H1 (cell line): ENCODE measurements around the gene DOCK9. TPM values are rescaled to one million over a fixed set of nuclear protein-coding genes. Genes with fewer than 3 reads are reported as not detected.

Experiments
- CTCF ChIA-PET: fragments of 300-600 bp; sonication (Branson Sonifier 250); formaldehyde crosslinking; loops from one replicate; lab custom pipeline; 2021; ENCODE audit not compliant: partially characterized antibody; lab: Charles Lee
- POLR2A ChIA-PET: fragments of 300-600 bp; sonication (Branson Sonifier 250); formaldehyde crosslinking; loops from one replicate; lab custom pipeline; 2021; ENCODE audit warnings: inconsistent platforms; ENCODE audit not compliant: partially characterized antibody; lab: Charles Lee
- DNase-seq, 2 experiments: peaks; one replicate each; pipeline versions ENCODE4 v3.0.0 to v3.0.0-alpha.2; 2010 to 2022; ENCODE audit warnings: low spot score in 2 of 2, low read depth in 1 of 2, mixed read lengths in 1 of 2
- FAIRE-seq: peaks from 2 replicates; lab custom pipeline; 2011; peaks lifted over from hg19 to GRCh38; lab: Jason Lieb, UNC
- H2AFZ ChIP-seq: 2 replicates; pipeline ENCODE4 v1.8.1; 2012; ENCODE audit warnings: low read length, inconsistent platforms
- H2AK5ac ChIP-seq: 2 replicates; pipeline ENCODE4 v1.6.1; 2013; ENCODE audit warnings: low read depth, low read length
- H2BK120ac ChIP-seq: replicated peaks from 2 replicates; pipeline ENCODE3; 2013; ENCODE audit warnings: low read depth, low read length, inconsistent platforms
- H2BK12ac ChIP-seq: 2 replicates; pipeline ENCODE4 v1.6.1; 2013; ENCODE audit warnings: low read depth, low read length
- H2BK15ac ChIP-seq: 2 replicates; pipeline ENCODE4 v1.6.1; 2013; ENCODE audit warnings: low read length
- H2BK20ac ChIP-seq: 2 replicates; pipeline ENCODE4 v1.6.1; 2013; ENCODE audit warnings: low read length
- H2BK5ac ChIP-seq: 2 replicates; pipeline ENCODE4 v1.6.1; 2013; ENCODE audit warnings: low read depth, low read length
- H3K14ac ChIP-seq: 2 replicates; pipeline ENCODE4 v1.6.1; 2013; ENCODE audit warnings: inconsistent platforms; ENCODE audit not compliant: insufficient read length
- H3K18ac ChIP-seq: 2 replicates; pipeline ENCODE4 v1.6.1; 2013; ENCODE audit warnings: low read length; ENCODE audit errors: extremely low read depth
- H3K23ac ChIP-seq: 2 replicates; pipeline ENCODE4 v1.6.1; 2013; ENCODE audit warnings: inconsistent platforms; ENCODE audit not compliant: insufficient read length
- H3K23me2 ChIP-seq: 2 replicates; pipeline ENCODE4 v1.6.1; 2013; ENCODE audit warnings: low read depth, low read length
- H3K27ac ChIP-seq: 2 replicates; pipeline ENCODE4 v1.6.1; 2011; ENCODE audit warnings: low read depth, low read length, inconsistent platforms
- H3K27me3 ChIP-seq, 4 experiments: replicated peaks in 1 of 4; 1 replicate in 1 of 4; 2 replicates in 3 of 4; pipeline versions ENCODE4 v1.6.1 to v1.8.1; 2011 to 2013; ENCODE audit warnings: low read length in 3 of 4, mild to moderate bottlenecking in 3 of 4, inconsistent platforms in 2 of 4, mixed read lengths in 2 of 4, moderate library complexity in 1 of 4; ENCODE audit not compliant: control insufficient read depth in 3 of 4, insufficient read depth in 3 of 4; ENCODE audit errors: extremely low read depth in 1 of 4
- H3K36me3 ChIP-seq, 4 experiments: 2 replicates each; pipeline versions ENCODE4 v1.6.1 to v1.8.1; 2011 to 2013; ENCODE audit warnings: mild to moderate bottlenecking in 4 of 4, low read length in 3 of 4, moderate library complexity in 2 of 4, control low read depth in 1 of 4, inconsistent platforms in 1 of 4; ENCODE audit not compliant: insufficient read depth in 4 of 4, control insufficient read depth in 2 of 4
- H3K4ac ChIP-seq: replicated peaks from 2 replicates; pipeline ENCODE3; 2013; ENCODE audit warnings: low read length, low read depth, mixed read lengths, inconsistent platforms; ENCODE audit not compliant: insufficient read length
- H3K4me1 ChIP-seq, 4 experiments: replicated peaks in 1 of 4; 1 replicate in 1 of 4; 2 replicates in 3 of 4; pipeline versions ENCODE4 v1.6.1 to v1.8.1; 2011 to 2013; ENCODE audit warnings: low read length in 3 of 4, inconsistent platforms in 2 of 4, mixed read lengths in 1 of 4; ENCODE audit not compliant: insufficient read depth in 4 of 4, control insufficient read depth in 3 of 4
- H3K4me2 ChIP-seq, 2 experiments: 2 replicates each; pipeline versions ENCODE4 v1.6.1 to v1.8.1; 2011 to 2013; ENCODE audit warnings: low read depth in 2 of 2, low read length in 2 of 2, control low read depth in 1 of 2, inconsistent platforms in 1 of 2, mild to moderate bottlenecking in 1 of 2; ENCODE audit not compliant: insufficient read depth in 1 of 2
- H3K4me3 ChIP-seq, 4 experiments: fragments of 200-600, 300-600 bp in 1 of 4; sonication (generic), shearing (Covaris generic), sonication (Bioruptor Twin) in 1 of 4; 2 replicates each; pipeline versions ENCODE4 v1.5.1 to v1.8.1; 2011 to 2016; ENCODE audit warnings: low read length in 4 of 4, low read depth in 3 of 4, control low read depth in 2 of 4, inconsistent platforms in 2 of 4, mild to moderate bottlenecking in 2 of 4, mixed read lengths in 1 of 4, moderate library complexity in 1 of 4; ENCODE audit not compliant: insufficient read depth in 2 of 4; ENCODE audit errors: extremely low read depth in 1 of 4
- H3K56ac ChIP-seq: replicated peaks from 2 replicates; pipeline ENCODE3; 2013; ENCODE audit warnings: low read depth, mild to moderate bottlenecking, mixed read lengths, low read length, inconsistent platforms; ENCODE audit not compliant: insufficient read length
- H3K79me1 ChIP-seq: 2 replicates; pipeline ENCODE4 v1.6.1; 2013; ENCODE audit warnings: low read depth, low read length, control low read depth
- H3K79me2 ChIP-seq, 2 experiments: 2 replicates each; pipeline versions ENCODE4 v1.6.1 to v1.8.1; 2012 to 2013; ENCODE audit warnings: low read length in 2 of 2, mild to moderate bottlenecking in 2 of 2, inconsistent platforms in 1 of 2; ENCODE audit not compliant: insufficient read depth in 2 of 2, control insufficient read depth in 1 of 2
- H3K9ac ChIP-seq, 4 experiments: replicated peaks in 1 of 4; 1 replicate in 1 of 4; 2 replicates in 3 of 4; pipeline versions ENCODE4 v1.6.1 to v1.8.1; 2011 to 2013; ENCODE audit warnings: low read depth in 3 of 4, low read length in 3 of 4, control low read depth in 2 of 4, mild to moderate bottlenecking in 2 of 4, moderate library complexity in 2 of 4, inconsistent platforms in 1 of 4; ENCODE audit errors: extremely low read depth in 1 of 4
- H3K9me3 ChIP-seq, 2 experiments: 2 replicates each; pipeline versions ENCODE4 v1.6.1 to v1.8.1; 2012 to 2013; ENCODE audit warnings: mild to moderate bottlenecking in 2 of 2, moderate library complexity in 2 of 2, control low read depth in 1 of 2, inconsistent platforms in 1 of 2, low read depth in 1 of 2, low read length in 1 of 2, mixed read lengths in 1 of 2; ENCODE audit not compliant: insufficient read depth in 2 of 2
- H4K20me1 ChIP-seq, 2 experiments: replicated peaks in 1 of 2; 2 replicates each; pipeline versions ENCODE3 to v1.8.1; 2011 to 2013; ENCODE audit warnings: inconsistent platforms in 2 of 2, low read length in 2 of 2, mild to moderate bottlenecking in 1 of 2; ENCODE audit not compliant: insufficient read depth in 2 of 2, control insufficient read depth in 1 of 2
- H4K5ac ChIP-seq: 2 replicates; pipeline ENCODE4 v1.6.1; 2013; ENCODE audit warnings: low read length, low read depth, mixed read lengths, inconsistent platforms; ENCODE audit not compliant: insufficient read length
- H4K8ac ChIP-seq: 2 replicates; pipeline ENCODE4 v1.8.0; 2013; ENCODE audit warnings: mild to moderate bottlenecking, moderate library complexity, low read length, inconsistent platforms; ENCODE audit not compliant: insufficient read depth; ENCODE audit errors: extremely low read depth
- H4K91ac ChIP-seq: replicated peaks from 2 replicates; pipeline ENCODE3; 2013; ENCODE audit warnings: low read length, mixed read lengths, inconsistent platforms; ENCODE audit not compliant: insufficient read length
- ASH2L ChIP-seq: fragments of 200-600, 300-600 bp; sonication (generic); IDR thresholded peaks from one replicate; pipeline ENCODE4 v1.7.1; 2017; ENCODE audit warnings: low read length
- ATF3 ChIP-seq: IDR thresholded peaks from 2 replicates; pipeline ENCODE4 v1.6.1; 2011; ENCODE audit warnings: low read depth, mild to moderate bottlenecking, low read length; ENCODE audit not compliant: insufficient read depth
- CHD2 ChIP-seq: IDR thresholded peaks from 2 replicates; pipeline ENCODE4 v1.6.1; 2012; ENCODE audit warnings: low read length, improper control_type of control experiment
- EZH2 ChIP-seq: fragments of 200-600 bp; sonication (generic); IDR thresholded peaks from 2 replicates; pipeline ENCODE4 v1.7.1; 2012; ENCODE audit warnings: low read depth, mild to moderate bottlenecking, moderate library complexity, low read length, inconsistent platforms; ENCODE audit not compliant: severe bottlenecking
- GABPA ChIP-seq: IDR thresholded peaks from 2 replicates; pipeline ENCODE4 v1.6.1; 2011; ENCODE audit warnings: mild to moderate bottlenecking, low read length, moderate library complexity, borderline replicate concordance; ENCODE audit not compliant: insufficient read depth
- HDAC2 ChIP-seq, 2 experiments: fragments of 300-600 bp in 1 of 2; sonication (generic) in 1 of 2; IDR thresholded peaks; 2 replicates each; pipeline ENCODE4 v1.6.1; 2011 to 2012; ENCODE audit warnings: low read depth in 2 of 2, low read length in 2 of 2, mild to moderate bottlenecking in 2 of 2, moderate library complexity in 2 of 2, borderline replicate concordance in 1 of 2, inconsistent platforms in 1 of 2
- JUND ChIP-seq: IDR thresholded peaks from 2 replicates; pipeline ENCODE4 v1.6.1; 2011; ENCODE audit warnings: mild to moderate bottlenecking, improper control_type of control experiment, low read length
- KDM5A ChIP-seq: fragments of 200-600 bp; IDR thresholded peaks from 2 replicates; pipeline ENCODE4 v1.7.1; 2012; ENCODE audit warnings: mild to moderate bottlenecking, low read length, inconsistent platforms, mixed read lengths
- MAFK ChIP-seq: IDR thresholded peaks from 2 replicates; pipeline ENCODE4 v1.6.1; 2012; ENCODE audit warnings: low read depth, mild to moderate bottlenecking, improper control_type of control experiment, low read length
- RFX5 ChIP-seq: IDR thresholded peaks from 2 replicates; pipeline ENCODE4 v1.6.1; 2011; ENCODE audit warnings: low read depth, low read length, improper control_type of control experiment, borderline replicate concordance
- SAP30 ChIP-seq: fragments of 300-600 bp; sonication (generic); IDR thresholded peaks from 2 replicates; pipeline ENCODE4 v1.7.1; 2012; ENCODE audit warnings: low read length, moderate library complexity, mild to moderate bottlenecking, inconsistent platforms; ENCODE audit not compliant: insufficient read depth, insufficient replicate concordance
- SIRT6 ChIP-seq: IDR thresholded peaks from one replicate; pipeline ENCODE4 v1.7.1; 2012; ENCODE audit warnings: low read length, inconsistent platforms
- TAF1 ChIP-seq: IDR thresholded peaks from 2 replicates; pipeline ENCODE4 v1.6.1; 2011; ENCODE audit warnings: mild to moderate bottlenecking, low read depth, low read length
- TEAD4 ChIP-seq: IDR thresholded peaks from 2 replicates; pipeline ENCODE4 v1.6.1; 2012; ENCODE audit warnings: low read depth, low read length, inconsistent platforms, mixed read lengths
- WGBS, 2 experiments: shearing (Covaris generic) in 1 of 2; methylation state at CpG; one replicate each; pipeline versions ENCODE4 v1.1.6 to v1.1.7; 2013 to 2015; ENCODE audit warnings: low lambda C conversion rate in 2 of 2, mixed read lengths in 2 of 2, inconsistent platforms in 1 of 2, low coverage in 1 of 2, missing lambda C conversion rate in 1 of 2; ENCODE audit not compliant: insufficient replicate concordance in 2 of 2, insufficient coverage in 1 of 2, insufficient read length in 1 of 2; ENCODE audit errors: extremely low coverage in 1 of 2, missing lambda C conversion rate in 1 of 2; 5-methylcytosine and 5-hydroxymethylcytosine counted together
- polyA plus RNA-seq, 7 experiments: library from polyadenylated mRNA; depleted of rRNA in 3 of 7; stranded (reverse) in 5 of 7; unstranded in 2 of 7; fragments of >200 nt in 5 of 7; fragments of 200-250 nt in 2 of 7; gene quantifications; 1 replicate in 5 of 7; 2 replicates in 1 of 7; 4 replicates in 1 of 7; pipeline versions ENCODE4 v1.2.1 to v1.2.3, GENCODE V29; 2011 to 2013; ENCODE audit warnings: missing spikeins in 2 of 7, mixed read lengths in 2 of 7
- total RNA-seq: library from RNA; stranded (reverse); fragmentation: NEBNext Ultra II Directional; extraction: Animal tissue kit (Norgen Biotek cat#: 25700); gene quantifications from 2 replicates; pipeline ENCODE4 v1.2.1, GENCODE V29; 2021

The DOCK9 gene
- total and polyA plus RNA-seq, 2 of the 8 experiments (the other 6 are each of a cell fraction or from before 2014, with no cell fraction given) = 21.6 to 31.5 TPM

- no peak for DNase-seq
- H3K4me1 ChIP-seq = no peaks in the 10 kb centered on the region
- CTCF ChIA-PET = interaction anchor here (1.0 to 2.2 kb wide), 3 partner anchors 9 to 20 kb away, joined by 3 to 10 read pairs (median 7); no protein-coding TSS in a partner anchor
- TF ChIP-seq ATF3 (no peak), EZH2 (no peak), HDAC2 (IDR thresholded peaks at IDR 0.05; ENCODE audit: borderline replicate concordance in 1 of 2, low read depth in 2 of 2, low read length in 2 of 2) (no peak), ASH2L (no peak), GABPA (no peak), SIRT6 (no peak), SAP30 (no peak), TEAD4 (no peak), TAF1 (no peak), KDM5A (no peak), JUND (no peak), MAFK (no peak), CHD2 (no peak), RFX5 (no peak)
Observed at GRCh38 chr13:99008577-99008976, 30.7 kb upstream of the DOCK9 start.

More at GRCh38 chr13:99008577-99008976, 30.7 kb upstream of the DOCK9 start:
- no peak overlapping the region for H3K4me3 ChIP-seq
- no peak overlapping the region for H2AK5ac ChIP-seq
- H3K23me2 ChIP-seq = no peaks in the 10 kb centered on the region
- no peak overlapping the region for H2BK5ac ChIP-seq
- H3K27me3 ChIP-seq = no peaks in the 10 kb centered on the region
- H3K4ac ChIP-seq = no peak overlapping the region
- no peak overlapping the region for H2BK120ac ChIP-seq
- H2BK15ac ChIP-seq = no peak overlapping the region
- H3K27ac ChIP-seq = no peak overlapping the region
- H4K20me1 ChIP-seq = no peaks in the 10 kb centered on the region
- 91% methylated on average over 3 of the region's 3 CpGs; no CpG with 5 or more reads in 1 of the 2 experiments for WGBS, 2 experiments
- H2BK20ac ChIP-seq = no peak overlapping the region
- H4K91ac ChIP-seq = no peak overlapping the region
- no peak overlapping the region for H3K9ac ChIP-seq
- no peak for FAIRE-seq
- no peak overlapping the region for H4K5ac ChIP-seq
- no peaks in the 10 kb centered on the region; a peak in 2 of 4 replicates for H3K79me2 ChIP-seq
- no peak overlapping the region for H2BK12ac ChIP-seq
- no peak overlapping the region for H2AFZ ChIP-seq
- H4K8ac ChIP-seq = no peak overlapping the region
- H3K23ac ChIP-seq = no peak overlapping the region
- H3K9me3 ChIP-seq = no peaks in the 10 kb centered on the region
- H3K14ac ChIP-seq = no peak overlapping the region
- no peak overlapping the region for H3K56ac ChIP-seq
- H3K18ac ChIP-seq = no peak overlapping the region
- no peaks in the 10 kb centered on the region for H3K36me3 ChIP-seq
- no peak overlapping the region for H3K4me2 ChIP-seq
- POLR2A ChIA-PET = no interaction called here
- H3K79me1 ChIP-seq = no peaks in the 10 kb centered on the region; the same call in 1 of the 2 replicates
